Heart right ventricle (tissue), 16 donors: ENCODE measurements around the gene TK1. TPM values are rescaled to one million over a fixed set of nuclear protein-coding genes. Genes with fewer than 3 reads are reported as not detected.

Experiments
- ATAC-seq, 8 donors: fragments of 200-7000 bp; cut with Tn5 transposase; one replicate each; pipeline ENCODE4 v1.9.1; 2020; ENCODE audit warnings: mild to moderate bottlenecking in 8 of 8, moderate library complexity in 8 of 8, moderate number of reproducible peaks in 1 of 8
- DNase-seq, 2 donors: peaks; one replicate each; pipeline ENCODE4 v3.0.0-alpha.2; 2020
- H3K27ac ChIP-seq, 10 donors: fragments of 200-600 bp; sonication (generic) in 2 of 10; one replicate each; pipeline versions ENCODE4 v1.5.0 to v1.8.0; 2020 to 2022; ENCODE audit warnings: mild to moderate bottlenecking in 3 of 10
- H3K27me3 ChIP-seq, 7 donors: fragments of 200-600 bp; one replicate each; pipeline ENCODE4 v1.8.0; 2021 to 2022; ENCODE audit warnings: mild to moderate bottlenecking in 2 of 7
- H3K36me3 ChIP-seq, 9 donors: fragments of 200-600 bp; sonication (generic) in 1 of 9; one replicate each; pipeline versions ENCODE4 v1.5.0 to v1.8.0; 2020 to 2022; ENCODE audit warnings: mild to moderate bottlenecking in 2 of 9
- H3K4me1 ChIP-seq, 9 donors: fragments of 200-600 bp; sonication (generic) in 1 of 9; one replicate each; pipeline versions ENCODE4 v1.5.0 to v1.8.0; 2020 to 2022; ENCODE audit warnings: mild to moderate bottlenecking in 4 of 9
- H3K4me3 ChIP-seq, 10 donors: fragments of 200-600 bp; sonication (generic) in 2 of 10; one replicate each; pipeline versions ENCODE4 v1.5.0 to v1.8.0; 2020 to 2022; ENCODE audit warnings: mild to moderate bottlenecking in 7 of 10, moderate library complexity in 2 of 10
- H3K9me3 ChIP-seq, 11 donors: fragments of 200-600 bp in 10 of 11; sonication (generic) in 2 of 11; one replicate each; pipeline versions ENCODE4 v1.5.0 to v1.8.0; 2013 to 2022; ENCODE audit warnings: mild to moderate bottlenecking in 2 of 11, control low read depth in 1 of 11, moderate library complexity in 1 of 11
- WGBS, 2 donors: extraction: QIAGEN DNeasy Blood & Tissue Kit; methylation state at CpG; one replicate each; pipeline ENCODE4 v1.1.7; 2013; ENCODE audit warnings: inconsistent platforms in 1 of 2; 5-methylcytosine and 5-hydroxymethylcytosine counted together
- intact Hi-C, 10 donors: fragments of 100-400 bp; cut with DNase I; formaldehyde crosslinking; loops; one replicate each; pipeline versions ENCODE4 v1.11.1 to v1.14.2; 2022
- polyA plus RNA-seq, 2 donors: library from polyadenylated mRNA; stranded (reverse); fragments of 200-250 nt; gene quantifications; one replicate each; pipeline ENCODE4 v1.2.3, GENCODE V29; 2013
- total RNA-seq, 10 donors: library from RNA; stranded (reverse); fragmentation: NEBNext Ultra II Directional in 3 of 10; extraction: Animal tissue kit (Norgen Biotek cat#: 25700) in 3 of 10; gene quantifications; one replicate each; pipeline versions ENCODE4 v1.2.1 to v1.2.4, GENCODE V29; 2021 to 2023
- TF ChIP-seq, protein P1 (sequence below), 9 donors: fragments of 200-600 bp; sonication (generic) in 2 of 9; IDR thresholded peaks; one replicate each; pipeline versions ENCODE4 v1.5.0 to v1.8.0; 2021 to 2022; ENCODE audit warnings: antibody characterized with exemption in 9 of 9, mild to moderate bottlenecking in 5 of 9, moderate library complexity in 1 of 9
- donor health status: Arrhythmogenic right ventricular cardiomyopathy.
- donor health status: ischemic (EF 13 %, LVEDD 7.1; RV severe dilation, severe dysfunction).
- donor health status: healthy with polysubstance abuse.
- donor health status: DM: no; HTN: yes; CAD: no.
- donor health status: DM: no; HTN: no; CAD: no.
- donor health status: ischemic (EF 25% LVEDD 6.9; RV normal size, moderate dysfunction).
- donor health status: ischemic (EF 25% LVEDD 5.7; RV mildly dilated, moderate dysfunction).
- donor health status: healthy.
- donor health status: DM: yes; HTN: yes; CAD: no.
- donor health status: Ischemic cardiomyopathy.
- donor health status: ischemic (EF 35%, LVEDD 5.7; RV mildly dilated, moderate dysfunction).
- donor health status: nonischemic (EF 11% LVEDD 7.7; RV severe dilation, severe dysfunction).
- donor health status: DM: yes; HTN: yes; CAD: no.
- donor health status: PGD.
- donor health status: ischemic (EF 29% LVEDD 5.4; RV normal size, mild dysfunction).
- donor health status: nonischemic (EF 23%, LVEDD 6.1; RV moderate dilation, normal function).

TK1 gene
- total and polyA plus RNA-seq, 12 donors = 0.33 to 12.7 (median 1.2) TPM

DNA sequence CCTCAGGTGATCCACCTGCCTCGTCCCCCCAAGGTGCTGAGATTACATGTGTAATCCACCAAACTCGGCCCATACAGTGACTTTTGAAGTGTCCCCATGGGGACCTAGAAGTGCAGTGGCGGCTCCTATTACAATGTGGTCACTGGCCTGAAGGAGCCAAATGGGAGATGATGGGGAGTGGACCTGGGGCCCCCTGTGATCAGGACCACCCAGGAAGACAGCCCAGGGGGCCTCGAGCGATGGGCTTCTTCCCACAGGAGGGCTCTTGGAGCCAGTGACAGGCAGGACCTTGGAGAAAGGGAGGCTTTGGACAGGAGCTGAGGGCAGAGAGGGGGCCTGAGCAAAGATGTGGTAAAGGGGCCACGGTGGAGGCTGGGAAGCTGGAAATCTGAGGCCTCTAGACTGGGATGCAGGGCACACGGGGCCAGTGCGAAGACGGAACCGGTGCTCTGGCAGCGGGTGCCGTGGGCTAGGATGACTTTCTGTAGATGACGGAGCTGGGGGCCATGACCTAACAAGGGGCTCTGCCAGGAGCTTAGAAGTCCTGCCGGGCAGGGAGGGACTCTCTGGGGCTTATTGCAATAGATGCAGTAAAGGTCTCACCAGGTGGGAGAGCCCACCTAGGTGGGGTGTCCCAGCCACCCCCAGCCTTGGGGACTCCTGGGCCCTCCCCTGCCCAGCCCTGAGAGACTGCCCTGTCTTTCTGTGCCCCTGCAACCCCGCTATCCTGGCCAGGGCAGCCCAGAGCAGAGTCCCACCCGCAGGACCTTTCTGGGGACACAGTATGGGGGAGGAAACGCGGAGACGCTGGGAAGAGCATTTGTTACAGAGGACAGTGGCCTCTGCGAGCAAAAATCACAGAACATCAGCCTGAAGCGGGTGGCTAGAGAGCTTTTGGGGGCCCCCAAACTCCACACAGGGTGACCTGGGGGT lies 43.4 kb downstream of the TK1 start:
- H3K4me3 ChIP-seq = no peak overlapping the region
- intact Hi-C loops = loop anchor here in 1 of 10 donors (5.0 kb wide), 1 partner anchor 34 kb away; no protein-coding TSS in a partner anchor
- peak overlapping the region in 9 of 10 donors; percentile 60 to 88 (median 81) for H3K27ac ChIP-seq

DNA sequence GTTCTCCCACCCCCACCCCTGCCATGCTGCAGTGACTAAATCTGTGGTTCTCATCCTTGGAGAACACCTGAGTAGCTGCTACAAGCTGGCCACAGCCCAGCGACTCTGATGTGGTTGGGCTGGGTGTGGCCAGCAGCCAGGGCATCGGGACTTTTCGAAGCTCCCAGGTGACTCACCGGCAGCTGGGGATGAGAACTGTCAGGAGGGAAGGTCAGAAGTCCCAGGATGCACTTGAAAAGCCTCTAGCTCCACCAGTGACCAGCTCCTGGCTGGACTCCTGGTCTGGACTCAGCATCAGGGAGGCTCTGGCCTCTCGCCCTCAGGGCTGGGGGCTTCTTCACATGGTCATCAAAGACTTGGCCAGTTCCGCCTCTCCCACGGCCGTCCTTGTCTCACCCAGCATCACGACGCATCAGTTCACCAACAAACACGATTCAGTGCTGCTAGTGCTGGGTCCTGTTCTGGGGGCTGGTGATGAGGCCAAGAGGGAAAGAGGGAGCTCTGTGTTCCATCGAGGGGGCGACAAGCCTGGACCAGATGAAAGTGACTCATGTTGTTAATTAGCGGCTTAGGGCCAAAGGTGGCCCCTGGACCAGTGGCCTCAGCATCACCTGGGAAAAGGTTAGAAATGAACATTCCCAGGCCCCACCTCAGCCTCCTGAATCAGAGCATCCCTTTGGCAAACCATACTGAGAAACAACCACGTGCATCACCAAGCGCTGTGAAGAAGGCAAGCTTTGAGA lies 44.6 kb downstream of the TK1 start:
- H3K27ac ChIP-seq = no peak overlapping the region
- TF ChIP-seq, protein P1, sequence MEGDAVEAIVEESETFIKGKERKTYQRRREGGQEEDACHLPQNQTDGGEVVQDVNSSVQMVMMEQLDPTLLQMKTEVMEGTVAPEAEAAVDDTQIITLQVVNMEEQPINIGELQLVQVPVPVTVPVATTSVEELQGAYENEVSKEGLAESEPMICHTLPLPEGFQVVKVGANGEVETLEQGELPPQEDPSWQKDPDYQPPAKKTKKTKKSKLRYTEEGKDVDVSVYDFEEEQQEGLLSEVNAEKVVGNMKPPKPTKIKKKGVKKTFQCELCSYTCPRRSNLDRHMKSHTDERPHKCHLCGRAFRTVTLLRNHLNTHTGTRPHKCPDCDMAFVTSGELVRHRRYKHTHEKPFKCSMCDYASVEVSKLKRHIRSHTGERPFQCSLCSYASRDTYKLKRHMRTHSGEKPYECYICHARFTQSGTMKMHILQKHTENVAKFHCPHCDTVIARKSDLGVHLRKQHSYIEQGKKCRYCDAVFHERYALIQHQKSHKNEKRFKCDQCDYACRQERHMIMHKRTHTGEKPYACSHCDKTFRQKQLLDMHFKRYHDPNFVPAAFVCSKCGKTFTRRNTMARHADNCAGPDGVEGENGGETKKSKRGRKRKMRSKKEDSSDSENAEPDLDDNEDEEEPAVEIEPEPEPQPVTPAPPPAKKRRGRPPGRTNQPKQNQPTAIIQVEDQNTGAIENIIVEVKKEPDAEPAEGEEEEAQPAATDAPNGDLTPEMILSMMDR (IDR thresholded peaks at IDR 0.05) = no peak
- H3K4me1 ChIP-seq = peaks cover 16 to 70% (median 48%) of the 10 kb centered on the region in 9 donors
- intact Hi-C loops = loop anchor here in 1 of 10 donors (5.0 kb wide), 1 partner anchor 35 kb away; no protein-coding TSS in a partner anchor
- H3K9me3 ChIP-seq = no peaks in the 10 kb centered on the region
- no peak for DNase-seq
- ATAC-seq = no peak
- H3K27me3 ChIP-seq = no peaks in the 10 kb centered on the region
- H3K4me3 ChIP-seq = no peak overlapping the region
- 82 to 85% methylated on average over 16 of the region's 16 CpGs for WGBS, 2 donors
- peaks cover 0 to 15% (median 0%) of the 10 kb centered on the region in 9 donors for H3K36me3 ChIP-seq

More for the DNA sequence above, 43.4 kb downstream of the TK1 start:
- TF ChIP-seq, protein P1 (IDR thresholded peaks at IDR 0.05) = no peak
- Histone ChIP-seq H3K36me3 (peaks cover 0 to 15% (median 0%) of the 10 kb centered on the region in 9 donors), H3K4me1 (peaks cover 16 to 68% (median 48%) of the 10 kb centered on the region in 9 donors), H3K27me3 (no peaks in the 10 kb centered on the region), H3K9me3 (no peaks in the 10 kb centered on the region)
- ATAC-seq (no peak), DNase-seq (no peak)
- WGBS, 2 donors = 91 to 93% methylated on average over 21 of the region's 21 CpGs

DNA sequence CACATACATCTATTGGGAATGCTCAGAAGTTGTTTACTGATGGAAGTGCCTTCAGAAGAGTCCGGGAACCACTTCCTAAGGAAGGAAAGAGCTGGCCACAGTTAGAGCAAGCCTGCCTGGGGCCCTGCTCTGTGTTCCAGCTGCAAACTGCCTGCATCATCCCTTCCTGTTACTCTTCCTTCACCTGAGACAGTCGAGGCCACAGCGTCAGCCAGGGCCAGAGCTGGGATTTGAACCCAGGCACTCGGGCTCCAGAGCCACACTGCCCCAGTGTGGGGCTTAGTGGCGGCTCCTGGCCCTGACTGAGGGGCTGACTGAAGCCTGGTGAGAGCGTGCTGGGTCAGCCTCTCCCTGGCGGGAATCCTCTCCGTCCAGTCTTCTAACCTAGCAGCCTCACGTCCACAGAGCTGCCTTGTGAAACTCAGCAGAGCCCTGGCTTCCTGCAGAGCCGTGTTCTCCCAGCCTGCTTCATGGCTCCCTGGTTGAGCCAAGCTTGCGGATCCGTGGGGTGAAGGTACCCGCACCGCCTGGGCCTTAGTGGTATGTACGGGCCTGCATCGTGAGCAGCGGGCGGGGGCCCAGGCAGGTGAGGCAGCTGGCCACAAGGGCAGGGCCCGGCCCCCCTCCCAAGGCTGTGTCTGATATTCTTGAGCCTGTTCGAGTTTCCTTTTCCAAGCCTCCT lies 45.3 kb downstream of the TK1 start:
- intact Hi-C loops = loop anchor here in 1 of 10 donors (5.0 kb wide), 1 partner anchor 36 kb away; no protein-coding TSS in a partner anchor
- WGBS, 2 donors = 88 to 89% methylated on average over 20 of the region's 20 CpGs

More for the DNA sequence above, 45.3 kb downstream of the TK1 start:
- H3K36me3 ChIP-seq = peaks cover 0 to 16% (median 0%) of the 10 kb centered on the region in 9 donors
- no peaks in the 10 kb centered on the region for H3K9me3 ChIP-seq
- ATAC-seq = no peak
- no peaks in the 10 kb centered on the region for H3K27me3 ChIP-seq
- DNase-seq = no peak
- TF ChIP-seq, protein P1 (IDR thresholded peaks at IDR 0.05) = no peak
- H3K27ac ChIP-seq = peak overlapping the region in 1 of 10 donors; percentile 58
- no peak overlapping the region for H3K4me3 ChIP-seq
- H3K4me1 ChIP-seq = peaks cover 16 to 75% (median 48%) of the 10 kb centered on the region in 9 donors
